Measurements from ENCODE around the gene PEX14.

- TF ChIP-seq, protein P1, sequence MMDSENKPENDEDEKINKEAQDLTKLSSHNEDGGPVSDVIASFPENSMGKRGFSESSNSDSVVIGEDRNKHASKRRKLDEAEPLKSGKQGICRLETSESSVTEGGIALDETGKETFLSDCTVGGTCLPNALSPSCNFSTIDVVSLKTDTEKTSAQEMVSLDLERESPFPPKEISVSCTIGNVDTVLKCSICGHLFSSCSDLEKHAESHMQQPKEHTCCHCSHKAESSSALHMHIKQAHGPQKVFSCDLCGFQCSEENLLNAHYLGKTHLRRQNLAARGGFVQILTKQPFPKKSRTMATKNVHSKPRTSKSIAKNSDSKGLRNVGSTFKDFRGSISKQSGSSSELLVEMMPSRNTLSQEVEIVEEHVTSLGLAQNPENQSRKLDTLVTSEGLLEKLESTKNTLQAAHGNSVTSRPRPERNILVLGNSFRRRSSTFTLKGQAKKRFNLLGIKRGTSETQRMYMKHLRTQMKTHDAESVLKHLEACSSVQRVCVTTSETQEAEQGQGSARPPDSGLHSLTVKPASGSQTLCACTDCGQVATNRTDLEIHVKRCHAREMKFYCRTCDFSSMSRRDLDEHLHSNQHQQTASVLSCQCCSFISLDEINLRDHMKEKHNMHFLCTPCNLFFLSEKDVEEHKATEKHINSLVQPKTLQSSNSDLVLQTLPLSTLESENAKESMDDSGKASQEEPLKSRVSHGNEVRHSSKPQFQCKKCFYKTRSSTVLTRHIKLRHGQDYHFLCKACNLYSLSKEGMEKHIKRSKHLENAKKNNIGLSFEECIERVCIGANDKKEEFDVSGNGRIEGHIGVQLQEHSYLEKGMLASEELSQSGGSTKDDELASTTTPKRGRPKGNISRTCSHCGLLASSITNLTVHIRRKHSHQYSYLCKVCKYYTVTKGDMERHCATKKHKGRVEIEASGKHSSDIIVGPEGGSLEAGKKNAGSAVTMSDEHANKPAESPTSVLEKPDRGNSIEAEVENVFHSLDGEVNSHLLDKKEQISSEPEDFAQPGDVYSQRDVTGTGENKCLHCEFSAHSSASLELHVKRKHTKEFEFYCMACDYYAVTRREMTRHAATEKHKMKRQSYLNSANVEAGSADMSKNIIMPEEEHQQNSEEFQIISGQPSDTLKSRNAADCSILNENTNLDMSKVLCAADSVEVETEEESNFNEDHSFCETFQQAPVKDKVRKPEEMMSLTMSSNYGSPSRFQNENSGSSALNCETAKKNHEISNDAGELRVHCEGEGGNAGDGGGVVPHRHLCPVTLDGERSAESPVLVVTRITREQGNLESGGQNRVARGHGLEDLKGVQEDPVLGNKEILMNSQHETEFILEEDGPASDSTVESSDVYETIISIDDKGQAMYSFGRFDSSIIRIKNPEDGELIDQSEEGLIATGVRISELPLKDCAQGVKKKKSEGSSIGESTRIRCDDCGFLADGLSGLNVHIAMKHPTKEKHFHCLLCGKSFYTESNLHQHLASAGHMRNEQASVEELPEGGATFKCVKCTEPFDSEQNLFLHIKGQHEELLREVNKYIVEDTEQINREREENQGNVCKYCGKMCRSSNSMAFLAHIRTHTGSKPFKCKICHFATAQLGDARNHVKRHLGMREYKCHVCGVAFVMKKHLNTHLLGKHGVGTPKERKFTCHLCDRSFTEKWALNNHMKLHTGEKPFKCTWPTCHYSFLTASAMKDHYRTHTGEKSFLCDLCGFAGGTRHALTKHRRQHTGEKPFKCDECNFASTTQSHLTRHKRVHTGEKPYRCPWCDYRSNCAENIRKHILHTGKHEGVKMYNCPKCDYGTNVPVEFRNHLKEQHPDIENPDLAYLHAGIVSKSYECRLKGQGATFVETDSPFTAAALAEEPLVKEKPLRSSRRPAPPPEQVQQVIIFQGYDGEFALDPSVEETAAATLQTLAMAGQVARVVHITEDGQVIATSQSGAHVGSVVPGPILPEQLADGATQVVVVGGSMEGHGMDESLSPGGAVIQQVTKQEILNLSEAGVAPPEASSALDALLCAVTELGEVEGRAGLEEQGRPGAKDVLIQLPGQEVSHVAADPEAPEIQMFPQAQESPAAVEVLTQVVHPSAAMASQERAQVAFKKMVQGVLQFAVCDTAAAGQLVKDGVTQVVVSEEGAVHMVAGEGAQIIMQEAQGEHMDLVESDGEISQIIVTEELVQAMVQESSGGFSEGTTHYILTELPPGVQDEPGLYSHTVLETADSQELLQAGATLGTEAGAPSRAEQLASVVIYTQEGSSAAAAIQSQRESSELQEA (IDR thresholded peaks at IDR 0.05; ENCODE audit: low read depth), result no peak
- TF ChIP-seq HDAC3 (IDR thresholded peaks at IDR 0.05; ENCODE audit: borderline replicate concordance, partially characterized antibody) (no peak), RFX5 (IDR thresholded peaks at IDR 0.05; ENCODE audit: low read depth, low read length) (no peak), KDM2B (CRISPR knock-in tag; IDR thresholded peaks at IDR 0.05) (no peak), GMEB1 (CRISPR knock-in tag; IDR thresholded peaks at IDR 0.05) (no peak), E2F8 (IDR thresholded peaks at IDR 0.05; ENCODE audit: low read depth, partially characterized antibody) (no peak), FOXK1 (CRISPR knock-in tag; IDR thresholded peaks at IDR 0.05; ENCODE audit: borderline replicate concordance) (no peak), ZNF143 (CRISPR knock-in tag; IDR thresholded peaks at IDR 0.05) (no peak), ZNF384 (IDR thresholded peaks at IDR 0.05; ENCODE audit: low read depth, low read length) (no peak), CTCF (IDR thresholded peaks at IDR 0.05 in 2 of 3, conservative IDR thresholded peaks at IDR 0.05 in 1 of 3; ENCODE audit: insufficient read depth in 2 of 3, low read depth in 1 of 3, low read length in 3 of 3) (no peak)
- TF ChIP-seq, protein P2, sequence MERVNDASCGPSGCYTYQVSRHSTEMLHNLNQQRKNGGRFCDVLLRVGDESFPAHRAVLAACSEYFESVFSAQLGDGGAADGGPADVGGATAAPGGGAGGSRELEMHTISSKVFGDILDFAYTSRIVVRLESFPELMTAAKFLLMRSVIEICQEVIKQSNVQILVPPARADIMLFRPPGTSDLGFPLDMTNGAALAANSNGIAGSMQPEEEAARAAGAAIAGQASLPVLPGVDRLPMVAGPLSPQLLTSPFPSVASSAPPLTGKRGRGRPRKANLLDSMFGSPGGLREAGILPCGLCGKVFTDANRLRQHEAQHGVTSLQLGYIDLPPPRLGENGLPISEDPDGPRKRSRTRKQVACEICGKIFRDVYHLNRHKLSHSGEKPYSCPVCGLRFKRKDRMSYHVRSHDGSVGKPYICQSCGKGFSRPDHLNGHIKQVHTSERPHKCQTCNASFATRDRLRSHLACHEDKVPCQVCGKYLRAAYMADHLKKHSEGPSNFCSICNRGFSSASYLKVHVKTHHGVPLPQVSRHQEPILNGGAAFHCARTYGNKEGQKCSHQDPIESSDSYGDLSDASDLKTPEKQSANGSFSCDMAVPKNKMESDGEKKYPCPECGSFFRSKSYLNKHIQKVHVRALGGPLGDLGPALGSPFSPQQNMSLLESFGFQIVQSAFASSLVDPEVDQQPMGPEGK (CRISPR knock-in tag; IDR thresholded peaks at IDR 0.05; ENCODE audit: borderline replicate concordance), result no peak
- TF ChIP-seq, protein P3, sequence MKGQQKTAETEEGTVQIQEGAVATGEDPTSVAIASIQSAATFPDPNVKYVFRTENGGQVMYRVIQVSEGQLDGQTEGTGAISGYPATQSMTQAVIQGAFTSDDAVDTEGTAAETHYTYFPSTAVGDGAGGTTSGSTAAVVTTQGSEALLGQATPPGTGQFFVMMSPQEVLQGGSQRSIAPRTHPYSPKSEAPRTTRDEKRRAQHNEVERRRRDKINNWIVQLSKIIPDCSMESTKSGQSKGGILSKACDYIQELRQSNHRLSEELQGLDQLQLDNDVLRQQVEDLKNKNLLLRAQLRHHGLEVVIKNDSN (CRISPR knock-in tag; IDR thresholded peaks at IDR 0.05), result no peak
- TF ChIP-seq, protein P4, sequence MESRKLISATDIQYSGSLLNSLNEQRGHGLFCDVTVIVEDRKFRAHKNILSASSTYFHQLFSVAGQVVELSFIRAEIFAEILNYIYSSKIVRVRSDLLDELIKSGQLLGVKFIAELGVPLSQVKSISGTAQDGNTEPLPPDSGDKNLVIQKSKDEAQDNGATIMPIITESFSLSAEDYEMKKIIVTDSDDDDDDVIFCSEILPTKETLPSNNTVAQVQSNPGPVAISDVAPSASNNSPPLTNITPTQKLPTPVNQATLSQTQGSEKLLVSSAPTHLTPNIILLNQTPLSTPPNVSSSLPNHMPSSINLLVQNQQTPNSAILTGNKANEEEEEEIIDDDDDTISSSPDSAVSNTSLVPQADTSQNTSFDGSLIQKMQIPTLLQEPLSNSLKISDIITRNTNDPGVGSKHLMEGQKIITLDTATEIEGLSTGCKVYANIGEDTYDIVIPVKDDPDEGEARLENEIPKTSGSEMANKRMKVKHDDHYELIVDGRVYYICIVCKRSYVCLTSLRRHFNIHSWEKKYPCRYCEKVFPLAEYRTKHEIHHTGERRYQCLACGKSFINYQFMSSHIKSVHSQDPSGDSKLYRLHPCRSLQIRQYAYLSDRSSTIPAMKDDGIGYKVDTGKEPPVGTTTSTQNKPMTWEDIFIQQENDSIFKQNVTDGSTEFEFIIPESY (CRISPR knock-in tag; IDR thresholded peaks at IDR 0.05), result no peak
Measured at GRCh38 chr1:10437052-10437451, 37.7 kb upstream of the PEX14 start.
